Activated CD4-positive, alpha-beta T cell treated with anti-CD3 and anti-CD28 coated beads, Interleukin-2, amount 50 U/mL, for 16 hours (primary cell): ENCODE data around the gene VAMP8.
"Not testable (repeated sequence)": the region's sequence is repeated elsewhere in the genome, so short reads cannot be mapped to it uniquely, and the experiment has no call there.

Experiments used
- DNase-seq: peaks from one replicate; pipeline ENCODE4 v3.0.0-alpha.2; 2020

VAMP8 gene

GRCh38 chr2:85547859-85548607, 29.4 kb upstream of the VAMP8 start:
- no peak for DNase-seq

GRCh38 chr2:85548608-85548900, 28.8 kb upstream of the VAMP8 start:
- DNase-seq, result no peak

- no peak for DNase-seq
Measured at GRCh38 chr2:85549095-85549494, 28.3 kb upstream of the VAMP8 start.

- no peak for DNase-seq
Measured at GRCh38 chr2:85549826-85550225, 27.6 kb upstream of the VAMP8 start.

GRCh38 chr2:85550486-85550885, 26.9 kb upstream of the VAMP8 start:
- DNase-seq, result no peak

GRCh38 chr2:85551698-85552678, 25.4 kb upstream of the VAMP8 start:
- DNase-seq, result peak; percentile 87

GRCh38 chr2:85553184-85553583, 24.2 kb upstream of the VAMP8 start:
- no peak for DNase-seq

- no peak for DNase-seq
Measured at GRCh38 chr2:85554980-85555612, 22.3 kb upstream of the VAMP8 start.

GRCh38 chr2:85557130-85557529, 20.3 kb upstream of the VAMP8 start:
- DNase-seq, result no peak

GRCh38 chr2:85558160-85558559, 19.2 kb upstream of the VAMP8 start:
- DNase-seq, result no peak

GRCh38 chr2:85560403-85560726, 17.0 kb upstream of the VAMP8 start:
- not testable (repeated sequence) for DNase-seq

- no peak for DNase-seq
Measured at GRCh38 chr2:85560812-85561279, 16.5 kb upstream of the VAMP8 start.

- DNase-seq, result peak; percentile 97
Measured at GRCh38 chr2:85561280-85562212, 15.8 kb upstream of the VAMP8 start, which contains the start of gene GGCX. Gene GGCX (minus strand): TSS chr2:85561493. CDS start chr2:85561428, 65 bp downstream.

- DNase-seq, result no peak
Measured at GRCh38 chr2:85564144-85564563, 13.2 kb upstream of the VAMP8 start.

- DNase-seq, result no peak
Measured at GRCh38 chr2:85566265-85566664, 11.1 kb upstream of the VAMP8 start.

- DNase-seq, result no peak
Measured at GRCh38 chr2:85575739-85576138, 1.6 kb upstream of the VAMP8 start.

GRCh38 chr2:85577063-85577385, 362 bp upstream of the VAMP8 start:
- no peak for DNase-seq

- DNase-seq, result peak; percentile 29
Measured at GRCh38 chr2:85578243-85579180, 1.1 kb downstream of the VAMP8 start.

GRCh38 chr2:85579266-85579935, 2.0 kb downstream of the VAMP8 start:
- DNase-seq, result no peak

- DNase-seq, result no peak
Measured at GRCh38 chr2:85580206-85580605, 2.8 kb downstream of the VAMP8 start.

- no peak for DNase-seq
Measured at GRCh38 chr2:85582492-85582891, 5.1 kb downstream of the VAMP8 start.
